HG02970 (cell line): ENCODE measurements around the gene SP110.
"Not testable (repeated sequence)": the region's sequence is repeated elsewhere in the genome, so short reads cannot be mapped to it uniquely, and the experiment has no call there.

Experiments
- ATAC-seq: cut with Tn5 transposase; IDR thresholded peaks from one replicate; pipeline ENCODE4 v1.9.1; 2021; ENCODE audit warnings: mild to moderate bottlenecking, moderate library complexity, moderate number of reproducible peaks; ENCODE audit not compliant: unreplicated experiment, low FRiP score

The SP110 gene

DNA sequence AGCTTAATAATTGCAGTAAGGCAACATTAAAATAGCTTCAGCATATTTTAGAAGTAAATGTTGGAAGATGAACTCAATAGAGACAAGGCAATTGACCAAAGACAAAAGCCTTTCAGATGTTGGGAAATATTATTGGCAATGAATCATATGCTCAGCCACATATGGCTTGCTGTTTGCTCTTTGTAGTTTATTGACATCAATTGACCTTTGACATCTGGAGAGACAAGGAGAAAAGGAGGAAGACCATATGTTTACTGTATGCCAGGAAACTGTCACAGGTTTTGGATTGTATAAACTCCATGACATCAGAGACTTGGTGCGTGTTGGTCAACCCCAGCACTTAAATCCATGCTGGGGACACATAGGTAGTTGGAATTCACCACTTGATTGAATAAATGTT lies 90.4 kb downstream of the SP110 start:
- no peak for ATAC-seq

GRCh38 chr2:230128623-230129342 lies 91.0 kb downstream of the SP110 start:
- no peak for ATAC-seq

- no peak for ATAC-seq
These were observed 92.6 kb downstream of the SP110 start for GRCh38 chr2:230127195-230127594.

GRCh38 chr2:230124757-230125431 lies 94.9 kb downstream of the SP110 start:
- no peak for ATAC-seq

- no peak for ATAC-seq
These were observed 95.5 kb downstream of the SP110 start for GRCh38 chr2:230124235-230124634.

DNA sequence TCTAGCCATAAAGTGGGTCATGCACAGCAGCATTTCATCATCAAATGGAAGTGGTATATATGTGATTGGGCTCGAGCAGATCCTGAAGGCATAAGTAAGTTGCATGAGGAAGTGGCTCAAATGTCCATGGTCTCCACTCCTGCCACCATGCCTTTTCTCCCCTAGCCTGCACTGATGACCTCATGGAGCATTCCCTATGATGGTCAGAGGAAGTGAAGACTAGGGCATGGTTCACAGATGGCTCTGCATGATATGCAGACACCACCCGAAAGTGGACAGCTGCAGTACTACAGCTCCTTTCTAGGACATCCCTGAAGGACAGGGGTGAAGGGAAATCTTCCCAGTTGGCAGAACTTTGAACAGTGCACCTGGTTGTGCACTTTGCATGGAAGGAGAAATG lies 99.4 kb downstream of the SP110 start:
- ATAC-seq = not testable (repeated sequence)

DNA sequence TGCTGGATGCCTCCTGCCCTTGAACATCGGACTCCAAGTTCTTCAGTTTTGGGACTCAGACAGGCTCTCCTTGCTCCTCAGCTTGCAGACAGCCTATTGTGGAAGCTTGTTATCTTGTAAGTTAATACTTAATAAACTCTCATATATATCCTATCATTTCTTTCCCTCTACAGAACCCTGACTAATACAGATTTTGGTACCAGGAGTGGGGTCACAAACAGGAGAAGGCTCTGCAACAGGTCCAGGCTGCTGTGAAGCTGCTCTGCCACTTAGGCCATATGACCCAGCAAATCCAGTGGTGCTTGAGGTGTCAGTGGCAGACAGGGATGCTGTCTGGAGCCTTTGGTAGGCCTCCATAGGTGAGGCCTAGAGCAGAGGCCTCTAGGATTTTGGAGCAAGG lies 100.0 kb downstream of the SP110 start:
- not testable (repeated sequence) for ATAC-seq
